Measurements from ENCODE around the gene UBTD1.
"Not testable (repeated sequence)": the region's sequence is repeated elsewhere in the genome, so short reads cannot be mapped to it uniquely, and the experiment has no call there.

Gene UBTD1

GRCh38 chr10:97551271-97551670 lies 52.5 kb downstream of the UBTD1 start:
- Histone ChIP-seq H2BK120ac (ENCODE audit: insufficient read depth, low read length, poor library complexity) (no peak overlapping the region), H2BK12ac (ENCODE audit: low read length) (no peak overlapping the region), H3K4me3 (ENCODE audit: low read depth, low read length) (no peak overlapping the region)

GRCh38 chr10:97553575-97554031 lies 54.9 kb downstream of the UBTD1 start:
- H3K27me3 ChIP-seq (ENCODE audit: insufficient read depth, low read length), result no peaks in the 10 kb centered on the region
- H3K27ac ChIP-seq (ENCODE audit: low read depth, low read length), result no peak overlapping the region
- no peak overlapping the region for H3K4me2 ChIP-seq (ENCODE audit: low read length)
- peaks cover 2% of the 10 kb centered on the region for H3K79me2 ChIP-seq (ENCODE audit: control insufficient read depth, insufficient read depth, low read length, poor library complexity)
- H2AFZ ChIP-seq (ENCODE audit: insufficient read depth, low read length, poor library complexity), result no peak overlapping the region
- no CpG with 5 or more reads among the region's 6 CpGs for WGBS (ENCODE audit: extremely low coverage, insufficient coverage, insufficient read length)
- H3K14ac ChIP-seq (ENCODE audit: low read length), result no peak overlapping the region
- H2BK12ac ChIP-seq (ENCODE audit: low read length), result no peak overlapping the region
- no peaks in the 10 kb centered on the region for H3K9me3 ChIP-seq (ENCODE audit: insufficient read depth, low read depth, low read length)
- DNase-seq, result peak; percentile 67 to 73
- H4K12ac ChIP-seq (ENCODE audit: low read depth, low read length), result no peak overlapping the region
- no peaks in the 10 kb centered on the region for H3K36me3 ChIP-seq (ENCODE audit: control insufficient read depth in 1 of 2, insufficient read depth in 2 of 2, low read length in 2 of 2)
- H4K8ac ChIP-seq (ENCODE audit: low read depth, low read length), result no peak overlapping the region
- H3K79me1 ChIP-seq (ENCODE audit: low read length), result peaks cover 21% of the 10 kb centered on the region
- peaks cover 27 to 30% of the 10 kb centered on the region in 2 experiments for H3K4me1 ChIP-seq (ENCODE audit: control insufficient read depth in 1 of 2, insufficient read depth in 2 of 2, low read length in 2 of 2)
- no peak overlapping the region for H3K4ac ChIP-seq (ENCODE audit: low read depth, low read length)
- H4K91ac ChIP-seq (ENCODE audit: low read depth, low read length), result no peak overlapping the region
- no peak overlapping the region for H3K18ac ChIP-seq (ENCODE audit: low read length)
- no peak overlapping the region for H2AK5ac ChIP-seq (ENCODE audit: low read length)
- no peak overlapping the region for H3K4me3 ChIP-seq (ENCODE audit: low read depth, low read length)
- H3K9ac ChIP-seq (ENCODE audit: low read length), result no peak overlapping the region
- H3K23ac ChIP-seq (ENCODE audit: low read length), result no peak overlapping the region
- no peak overlapping the region for H2BK120ac ChIP-seq (ENCODE audit: insufficient read depth, low read length, poor library complexity)
- H2BK5ac ChIP-seq (ENCODE audit: low read depth, low read length, poor library complexity), result no peak overlapping the region

More at GRCh38 chr10:97551271-97551670, 52.5 kb downstream of the UBTD1 start:
- WGBS (ENCODE audit: extremely low coverage, insufficient coverage, insufficient read length), result no CpG with 5 or more reads among the region's 6 CpGs
- no peak overlapping the region for H4K12ac ChIP-seq (ENCODE audit: low read depth, low read length)
- H3K36me3 ChIP-seq (ENCODE audit: control insufficient read depth in 1 of 2, insufficient read depth in 2 of 2, low read length in 2 of 2), result no peaks in the 10 kb centered on the region
- no peak overlapping the region for H3K14ac ChIP-seq (ENCODE audit: low read length)
- H3K18ac ChIP-seq (ENCODE audit: low read length), result no peak overlapping the region
- H3K23ac ChIP-seq (ENCODE audit: low read length), result no peak overlapping the region
- H2AFZ ChIP-seq (ENCODE audit: insufficient read depth, low read length, poor library complexity), result no peak overlapping the region
- no peak overlapping the region for H2BK5ac ChIP-seq (ENCODE audit: low read depth, low read length, poor library complexity)
- no peak overlapping the region for H4K8ac ChIP-seq (ENCODE audit: low read depth, low read length)
- no peak overlapping the region for H3K4ac ChIP-seq (ENCODE audit: low read depth, low read length)
- DNase-seq, result no peak
- peaks cover 24% of the 10 kb centered on the region for H3K79me1 ChIP-seq (ENCODE audit: low read length)
- no peaks in the 10 kb centered on the region for H3K27me3 ChIP-seq (ENCODE audit: insufficient read depth, low read length)
- H3K79me2 ChIP-seq (ENCODE audit: control insufficient read depth, insufficient read depth, low read length, poor library complexity), result peaks cover 2% of the 10 kb centered on the region
- no peaks in the 10 kb centered on the region for H3K9me3 ChIP-seq (ENCODE audit: insufficient read depth, low read depth, low read length)
- H3K4me1 ChIP-seq (ENCODE audit: control insufficient read depth in 1 of 2, insufficient read depth in 2 of 2, low read length in 2 of 2), result peaks cover 31 to 37% of the 10 kb centered on the region in 2 experiments
- H3K27ac ChIP-seq (ENCODE audit: low read depth, low read length), result no peak overlapping the region
- H3K4me2 ChIP-seq (ENCODE audit: low read length), result no peak overlapping the region
- H3K9ac ChIP-seq (ENCODE audit: low read length), result no peak overlapping the region
- H2AK5ac ChIP-seq (ENCODE audit: low read length), result no peak overlapping the region
- no peak overlapping the region for H4K91ac ChIP-seq (ENCODE audit: low read depth, low read length)

- not testable (repeated sequence) for DNase-seq; H2BK5ac ChIP-seq (ENCODE audit: low read depth, low read length, poor library complexity); H2BK12ac ChIP-seq (ENCODE audit: low read length); H3K36me3 ChIP-seq (ENCODE audit: control insufficient read depth in 1 of 2, insufficient read depth in 2 of 2, low read length in 2 of 2); H3K79me2 ChIP-seq (ENCODE audit: control insufficient read depth, insufficient read depth, low read length, poor library complexity); H2BK120ac ChIP-seq (ENCODE audit: insufficient read depth, low read length, poor library complexity); H3K4me3 ChIP-seq (ENCODE audit: low read depth, low read length); H3K18ac ChIP-seq (ENCODE audit: low read length); H3K23ac ChIP-seq (ENCODE audit: low read length); H4K8ac ChIP-seq (ENCODE audit: low read depth, low read length); H4K91ac ChIP-seq (ENCODE audit: low read depth, low read length); H3K14ac ChIP-seq (ENCODE audit: low read length); H3K4ac ChIP-seq (ENCODE audit: low read depth, low read length); H4K12ac ChIP-seq (ENCODE audit: low read depth, low read length); H3K9me3 ChIP-seq (ENCODE audit: insufficient read depth, low read depth, low read length); H3K27me3 ChIP-seq (ENCODE audit: insufficient read depth, low read length); H3K9ac ChIP-seq (ENCODE audit: low read length); H2AK5ac ChIP-seq (ENCODE audit: low read length); H3K27ac ChIP-seq (ENCODE audit: low read depth, low read length); H3K4me2 ChIP-seq (ENCODE audit: low read length); H2AFZ ChIP-seq (ENCODE audit: insufficient read depth, low read length, poor library complexity)
- Histone ChIP-seq H3K4me1 (ENCODE audit: control insufficient read depth in 1 of 2, insufficient read depth in 2 of 2, low read length in 2 of 2) (peaks cover 20 to 24% of the 10 kb centered on the region in 2 experiments), H3K79me1 (ENCODE audit: low read length) (peaks cover 15% of the 10 kb centered on the region)
- no CpG with 5 or more reads among the region's 5 CpGs for WGBS (ENCODE audit: extremely low coverage, insufficient coverage, insufficient read length)
These were observed 55.6 kb downstream of the UBTD1 start for GRCh38 chr10:97554336-97554735.

- not testable (repeated sequence) for DNase-seq; H4K8ac ChIP-seq (ENCODE audit: low read depth, low read length); H3K4me3 ChIP-seq (ENCODE audit: low read depth, low read length); H2BK120ac ChIP-seq (ENCODE audit: insufficient read depth, low read length, poor library complexity); H3K79me2 ChIP-seq (ENCODE audit: control insufficient read depth, insufficient read depth, low read length, poor library complexity); H4K91ac ChIP-seq (ENCODE audit: low read depth, low read length); H3K18ac ChIP-seq (ENCODE audit: low read length); H2AK5ac ChIP-seq (ENCODE audit: low read length); H2BK12ac ChIP-seq (ENCODE audit: low read length); H3K23ac ChIP-seq (ENCODE audit: low read length); H3K4ac ChIP-seq (ENCODE audit: low read depth, low read length); H3K36me3 ChIP-seq (ENCODE audit: control insufficient read depth in 1 of 2, insufficient read depth in 2 of 2, low read length in 2 of 2); H3K9me3 ChIP-seq (ENCODE audit: insufficient read depth, low read depth, low read length); H4K12ac ChIP-seq (ENCODE audit: low read depth, low read length); H3K9ac ChIP-seq (ENCODE audit: low read length); H2AFZ ChIP-seq (ENCODE audit: insufficient read depth, low read length, poor library complexity); H3K27ac ChIP-seq (ENCODE audit: low read depth, low read length); H2BK5ac ChIP-seq (ENCODE audit: low read depth, low read length, poor library complexity); H3K4me2 ChIP-seq (ENCODE audit: low read length); H3K79me1 ChIP-seq (ENCODE audit: low read length); H3K14ac ChIP-seq (ENCODE audit: low read length); H3K27me3 ChIP-seq (ENCODE audit: insufficient read depth, low read length)
- WGBS (ENCODE audit: extremely low coverage, insufficient coverage, insufficient read length), result no CpG with 5 or more reads among the region's 10 CpGs
- peaks cover 9 to 12% of the 10 kb centered on the region in 2 experiments for H3K4me1 ChIP-seq (ENCODE audit: control insufficient read depth in 1 of 2, insufficient read depth in 2 of 2, low read length in 2 of 2)
These were observed 56.8 kb downstream of the UBTD1 start for GRCh38 chr10:97555541-97555940.
